Activated B cell treated with CpG ODN at 0.5 μM for 24 hours (primary cell): ENCODE measurements around the gene CCR1. TPM values are rescaled to one million over a fixed set of nuclear protein-coding genes. Genes with fewer than 3 reads are reported as not detected.

ENCODE experiments used
- ATAC-seq: fragments of 200-7000 bp; cut with Tn5 transposase; one replicate; pipeline ENCODE4 v1.10.0; 2021; ENCODE audit warnings: low read depth, mild to moderate bottlenecking, moderate library complexity
- CTCF ChIA-PET: fragments of 350-600 bp; sonication (Branson Sonifier 250); formaldehyde crosslinking; loops from one replicate; lab custom pipeline; 2021; ENCODE audit warnings: antibody characterized with exemption; lab: Charles Lee
- POLR2A ChIA-PET: fragments of 350-600 bp; sonication (Branson Sonifier 250); formaldehyde crosslinking; loops from one replicate; lab custom pipeline; 2021; ENCODE audit warnings: antibody characterized with exemption; lab: Charles Lee
- DNase-seq: peaks from one replicate; pipeline ENCODE4 v3.0.0; 2022
- H3K27ac Mint-ChIP-seq: one replicate; pipeline ENCODE4 v1.8.0; 2020; ENCODE audit warnings: mixed read lengths
- H3K27me3 Mint-ChIP-seq: one replicate; pipeline ENCODE4 v1.8.0; 2021; ENCODE audit warnings: mixed read lengths
- H3K36me3 Mint-ChIP-seq: one replicate; pipeline ENCODE4 v1.8.0; 2021; ENCODE audit warnings: low read depth, mixed read lengths
- H3K4me1 Mint-ChIP-seq: one replicate; pipeline ENCODE4 v1.8.0; 2021; ENCODE audit warnings: mixed read lengths
- H3K4me3 Mint-ChIP-seq: one replicate; pipeline ENCODE4 v1.8.0; 2020; ENCODE audit warnings: mild to moderate bottlenecking, mixed read lengths
- H3K9me3 Mint-ChIP-seq: one replicate; pipeline ENCODE4 v1.8.0; 2020; ENCODE audit warnings: mixed read lengths
- CTCF ChIP-seq: fragments of 200-600 bp; IDR thresholded peaks from one replicate; pipeline ENCODE4 v1.8.0; 2022; ENCODE audit warnings: antibody characterized with exemption, mild to moderate bottlenecking
- intact Hi-C: fragments of 100-400 bp; cut with micrococcal nuclease; formaldehyde crosslinking; loops from one replicate; pipeline ENCODE4 v1.15.1; 2024
- total RNA-seq: library from RNA; stranded (reverse); gene quantifications from 2 replicates; pipeline ENCODE4 v1.2.3, GENCODE V29; 2022

CCR1 gene
- total RNA-seq, 1 donor from 2014 or later, result 0.82 TPM

- ATAC-seq (no peak), DNase-seq (no peak)
- Mint-ChIP-seq H3K27ac (no peak overlapping the region), H3K27me3 (no peaks in the 10 kb centered on the region), H3K9me3 (peaks cover 9% of the 10 kb centered on the region), H3K4me1 (peaks cover 48% of the 10 kb centered on the region), H3K36me3 (peaks cover 2% of the 10 kb centered on the region), H3K4me3 (no peak overlapping the region)
- TF ChIP-seq CTCF, result no peak
- CTCF ChIA-PET, result interaction anchor here (0.7 to 3.4 kb wide), 2 partner anchors 19 to 250 kb away, joined by 3 to 11 read pairs; partner anchors contain the start of gene CCR1
- POLR2A ChIA-PET, result no interaction called here
- intact Hi-C loops, result loop anchor here (5.0 kb wide), 2 partner anchors 34 to 111 kb away; no protein-coding TSS in a partner anchor
Observed at GRCh38 chr3:46188708-46189107, 19.4 kb downstream of the CCR1 start.

DNA sequence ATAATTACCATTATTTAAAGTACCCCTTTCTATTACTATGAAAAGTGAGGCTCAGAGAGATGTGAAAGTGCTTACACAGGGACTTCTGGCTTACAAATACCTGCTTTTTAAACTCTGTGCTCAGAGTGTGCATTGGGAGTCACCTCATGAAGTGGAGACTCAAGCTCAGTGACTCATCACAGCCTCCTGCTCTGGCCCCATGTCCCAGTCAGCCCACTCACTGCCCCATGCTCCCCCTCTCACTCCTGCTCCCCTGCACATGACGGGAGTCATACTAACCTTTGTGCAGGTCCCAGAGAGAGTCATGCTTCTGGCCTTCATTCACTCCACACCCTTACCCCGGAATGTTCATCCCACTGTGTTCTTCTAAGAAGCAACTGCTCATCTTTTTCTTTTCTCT, 20.2 kb downstream of the CCR1 start:
- DNase-seq (no peak), ATAC-seq (no peak)
- no peak for TF ChIP-seq CTCF
- Mint-ChIP-seq H3K4me1 (peaks cover 57% of the 10 kb centered on the region), H3K36me3 (no peaks in the 10 kb centered on the region), H3K9me3 (peaks cover 2% of the 10 kb centered on the region), H3K27me3 (no peaks in the 10 kb centered on the region), H3K4me3 (no peak overlapping the region), H3K27ac (peak overlapping the region; percentile 46)
- ChIA-PET CTCF (interaction anchor here (1.5 to 3.4 kb wide), 3 partner anchors 20 to 249 kb away, joined by 3 to 11 read pairs (median 3); partner anchors contain the start of gene CCR1), POLR2A (no interaction called here)
- intact Hi-C loops, result loop anchor here (1.0 to 5.0 kb wide), 4 partner anchors 20 to 351 kb away; partner anchors contain the start of gene CCR1

GRCh38 chr3:46187341-46187700, 20.8 kb downstream of the CCR1 start:
- no peaks in the 10 kb centered on the region for H3K27me3 Mint-ChIP-seq
- ATAC-seq, result peak; percentile 5
- H3K4me3 Mint-ChIP-seq, result peak overlapping the region; percentile 52
- DNase-seq, result no peak
- TF ChIP-seq CTCF, result no peak
- peaks cover 61% of the 10 kb centered on the region for H3K4me1 Mint-ChIP-seq
- ChIA-PET CTCF (interaction anchor here (0.6 to 3.4 kb wide), 6 partner anchors 21 to 249 kb away, joined by 3 to 11 read pairs (median 4); partner anchors contain the start of gene CCR1), POLR2A (interaction anchor here (0.7 to 1.3 kb wide), 7 partner anchors 90 to 1849 kb away, joined by 3 to 7 read pairs (median 4); no protein-coding TSS in a partner anchor)
- H3K27ac Mint-ChIP-seq, result peak overlapping the region; percentile 68
- H3K9me3 Mint-ChIP-seq, result no peaks in the 10 kb centered on the region
- intact Hi-C loops, result loop anchor here (1.0 to 5.0 kb wide), 4 partner anchors 21 to 352 kb away; partner anchors contain the start of gene CCR1
- H3K36me3 Mint-ChIP-seq, result no peaks in the 10 kb centered on the region

DNA sequence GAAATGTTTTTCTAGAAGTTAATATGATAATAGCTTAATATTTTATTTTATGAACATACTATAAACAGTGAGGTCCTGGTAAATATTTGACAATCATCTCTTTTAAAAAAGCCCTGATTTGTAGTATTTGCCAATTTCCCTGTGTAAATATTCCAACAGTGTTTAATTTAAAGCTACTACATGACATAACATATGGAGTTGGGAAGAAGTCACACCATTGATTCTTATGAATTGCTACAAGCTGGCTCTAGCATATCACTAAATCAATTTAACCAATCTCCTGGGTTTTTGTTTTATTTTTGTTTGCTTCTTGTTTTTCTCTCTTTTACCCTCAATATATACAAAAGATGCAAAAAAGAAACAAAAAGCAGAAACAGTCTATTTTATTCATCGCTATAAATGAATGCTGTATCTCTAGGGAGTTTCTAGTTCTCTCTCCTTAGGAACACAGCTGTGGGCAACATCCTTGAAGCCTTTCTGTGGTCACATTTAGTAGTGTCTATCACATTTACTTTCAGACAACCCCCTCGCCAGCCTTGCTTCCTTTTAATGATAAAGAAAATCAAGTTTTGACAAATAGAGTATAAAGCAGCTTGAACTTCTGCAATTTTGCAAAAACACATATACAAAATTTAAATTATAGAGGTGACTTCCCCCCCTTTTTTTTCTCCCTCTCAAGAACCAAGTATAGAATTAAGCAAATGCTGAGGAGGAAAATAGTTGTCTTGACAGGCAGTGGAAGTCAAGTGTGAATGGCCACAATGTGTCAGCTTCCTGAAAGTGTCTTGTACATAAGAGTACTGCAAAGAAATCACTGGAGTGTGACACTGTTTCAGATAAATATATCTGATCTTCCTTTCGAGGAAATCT, 21.4 kb downstream of the CCR1 start:
- ChIA-PET POLR2A (interaction anchor here (0.7 to 1.3 kb wide), 7 partner anchors 89 to 1849 kb away, joined by 3 to 7 read pairs (median 4); no protein-coding TSS in a partner anchor), CTCF (interaction anchor here (0.6 to 3.4 kb wide), 9 partner anchors 21 to 248 kb away, joined by 3 to 11 read pairs (median 3); partner anchors contain the start of gene CCR1)
- intact Hi-C loops, result loop anchor here (1.0 to 5.0 kb wide), 5 partner anchors 22 to 353 kb away; partner anchors contain the start of gene CCR1
- no peak for DNase-seq
- no peak for TF ChIP-seq CTCF
- Mint-ChIP-seq H3K4me3 (peak overlapping the region; percentile 52), H3K9me3 (no peaks in the 10 kb centered on the region), H3K36me3 (no peaks in the 10 kb centered on the region), H3K27ac (peak overlapping the region; percentile 68), H3K4me1 (peaks cover 58% of the 10 kb centered on the region), H3K27me3 (no peaks in the 10 kb centered on the region)
- peak; percentile 90 for ATAC-seq

DNA sequence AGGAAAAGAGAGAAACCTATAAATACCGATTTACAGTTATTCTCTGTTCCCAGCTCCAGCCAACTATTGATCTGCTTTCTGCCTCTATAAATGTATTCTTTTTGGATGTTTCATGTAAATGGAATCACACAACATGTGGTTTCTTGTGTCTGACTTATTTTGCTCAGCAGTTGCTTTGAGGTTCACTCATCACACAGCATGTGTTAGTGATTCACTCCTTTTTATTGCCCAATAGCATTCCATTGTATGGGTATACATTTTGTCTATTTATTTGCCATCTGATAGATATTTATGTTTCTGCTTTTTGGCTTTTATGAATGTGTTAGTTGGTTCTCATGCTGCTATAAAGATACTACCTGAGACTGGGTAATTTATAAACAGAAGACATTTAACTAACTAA, 23.6 kb downstream of the CCR1 start:
- intact Hi-C loops, result no loop called here
- ChIA-PET CTCF (no interaction called here), POLR2A (interaction anchor here (0.7 kb wide), 1 partner anchor 186 kb away, joined by 3 read pairs; no protein-coding TSS in a partner anchor)
- Mint-ChIP-seq H3K27ac (no peak overlapping the region), H3K9me3 (no peaks in the 10 kb centered on the region), H3K36me3 (no peaks in the 10 kb centered on the region), H3K4me1 (peaks cover 54% of the 10 kb centered on the region), H3K27me3 (no peaks in the 10 kb centered on the region), H3K4me3 (no peak overlapping the region)
- no peak for ATAC-seq
- DNase-seq, result no peak
- no peak for TF ChIP-seq CTCF
